ENCODE data around the gene DLK1.

GRCh38 chr14:100677554-100678468 lies 48.9 kb upstream of the DLK1 start:
- TF ChIP-seq POLR2A (IDR thresholded peaks at IDR 0.05) = no peak
- TF ChIP-seq, protein P1, sequence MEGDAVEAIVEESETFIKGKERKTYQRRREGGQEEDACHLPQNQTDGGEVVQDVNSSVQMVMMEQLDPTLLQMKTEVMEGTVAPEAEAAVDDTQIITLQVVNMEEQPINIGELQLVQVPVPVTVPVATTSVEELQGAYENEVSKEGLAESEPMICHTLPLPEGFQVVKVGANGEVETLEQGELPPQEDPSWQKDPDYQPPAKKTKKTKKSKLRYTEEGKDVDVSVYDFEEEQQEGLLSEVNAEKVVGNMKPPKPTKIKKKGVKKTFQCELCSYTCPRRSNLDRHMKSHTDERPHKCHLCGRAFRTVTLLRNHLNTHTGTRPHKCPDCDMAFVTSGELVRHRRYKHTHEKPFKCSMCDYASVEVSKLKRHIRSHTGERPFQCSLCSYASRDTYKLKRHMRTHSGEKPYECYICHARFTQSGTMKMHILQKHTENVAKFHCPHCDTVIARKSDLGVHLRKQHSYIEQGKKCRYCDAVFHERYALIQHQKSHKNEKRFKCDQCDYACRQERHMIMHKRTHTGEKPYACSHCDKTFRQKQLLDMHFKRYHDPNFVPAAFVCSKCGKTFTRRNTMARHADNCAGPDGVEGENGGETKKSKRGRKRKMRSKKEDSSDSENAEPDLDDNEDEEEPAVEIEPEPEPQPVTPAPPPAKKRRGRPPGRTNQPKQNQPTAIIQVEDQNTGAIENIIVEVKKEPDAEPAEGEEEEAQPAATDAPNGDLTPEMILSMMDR (IDR thresholded peaks at IDR 0.05) = no peak
